HG03095 (cell line): ENCODE data around the gene FAM120C.

Experiments
- ATAC-seq: cut with Tn5 transposase; IDR thresholded peaks from one replicate; pipeline ENCODE4 v1.9.1; 2021; ENCODE audit warnings: moderate library complexity; ENCODE audit not compliant: unreplicated experiment

FAM120C gene

GRCh38 chrX:54171527-54172250, 11.4 kb downstream of the FAM120C start:
- ATAC-seq, result no peak

GRCh38 chrX:54171091-54171490, 12.0 kb downstream of the FAM120C start:
- ATAC-seq, result no peak

GRCh38 chrX:54166915-54167314, 16.1 kb downstream of the FAM120C start:
- ATAC-seq, result no peak

DNA sequence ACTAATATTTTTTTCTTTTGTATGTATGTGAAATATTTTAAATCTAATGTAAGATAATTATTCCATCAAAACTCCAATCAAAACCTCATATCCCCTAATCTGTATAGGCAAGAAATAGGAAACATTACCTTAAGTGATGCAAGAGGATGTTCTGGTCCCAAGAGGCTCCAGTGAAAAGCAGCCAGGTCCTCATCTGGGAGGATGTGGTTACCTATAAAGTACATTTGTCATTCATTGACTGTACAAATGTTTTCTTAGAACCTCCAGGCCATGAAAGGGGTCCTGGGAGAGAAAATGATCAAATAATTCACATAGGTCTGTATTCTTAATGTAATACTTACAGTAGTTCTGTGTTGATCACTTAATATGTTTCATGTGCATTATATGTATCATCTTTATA, 25.5 kb downstream of the FAM120C start:
- ATAC-seq, result no peak

DNA sequence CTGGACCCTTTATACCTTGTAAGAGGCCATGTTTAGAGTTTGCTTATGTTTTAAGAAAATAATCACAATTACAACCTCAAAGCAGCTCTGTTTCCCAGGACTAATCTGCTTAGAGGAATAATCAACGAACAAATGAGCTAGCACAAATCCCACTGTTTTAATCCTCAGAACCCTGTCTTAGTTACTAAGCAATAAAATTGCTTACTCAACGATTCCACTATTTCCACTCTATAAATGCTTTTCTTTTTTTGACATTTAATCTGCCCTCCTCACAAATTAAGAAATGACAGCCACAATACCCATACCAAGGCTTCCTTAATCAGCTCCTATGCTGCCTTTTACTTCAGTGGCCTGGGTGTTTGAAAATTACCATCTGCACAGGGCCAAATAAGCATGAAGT, 48.8 kb downstream of the FAM120C start:
- ATAC-seq, result no peak

DNA sequence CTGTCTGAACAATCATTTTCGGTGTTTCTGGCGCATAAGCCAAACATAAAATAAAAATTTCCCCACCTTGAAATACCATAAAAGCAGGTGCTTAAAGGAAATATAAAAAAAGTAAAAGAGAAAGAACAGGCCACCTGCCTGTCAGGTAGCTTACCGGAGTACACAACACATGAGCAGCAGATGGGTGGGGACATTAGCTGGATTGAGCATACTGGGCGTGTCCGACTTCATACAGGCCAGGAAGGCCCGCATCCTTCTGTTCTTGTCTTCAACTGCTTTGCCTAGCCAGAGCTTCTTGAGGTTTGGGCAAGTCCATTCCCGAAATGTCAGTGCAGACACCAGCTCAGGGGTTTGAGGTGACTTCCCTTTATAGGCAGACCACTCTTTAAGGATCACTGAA, 66.7 kb downstream of the FAM120C start:
- ATAC-seq, result no peak

GRCh38 chrX:54093571-54093970, 89.5 kb downstream of the FAM120C start:
- ATAC-seq, result no peak

DNA sequence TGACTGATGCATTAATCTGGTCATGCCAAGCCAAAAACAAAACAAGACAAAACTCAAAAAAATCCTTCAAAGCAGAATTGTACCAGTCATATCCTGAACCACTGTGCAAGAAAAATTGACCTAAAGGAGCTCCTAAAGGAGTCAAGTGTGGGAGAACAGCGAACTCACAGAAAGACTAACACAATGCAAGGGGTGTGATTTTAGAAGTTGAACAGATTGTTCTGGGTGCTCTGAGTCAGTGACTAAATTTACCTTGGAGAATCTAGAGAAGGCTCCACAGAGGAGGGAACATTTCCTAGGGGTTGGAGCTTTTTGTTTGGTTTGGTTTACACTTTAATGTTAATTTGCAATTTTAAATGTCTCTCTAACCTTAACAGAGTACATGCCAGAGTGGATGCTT, 89.9 kb downstream of the FAM120C start:
- ATAC-seq, result no peak

- no peak for ATAC-seq
Observed at GRCh38 chrX:54090880-54091279, 92.2 kb downstream of the FAM120C start.

GRCh38 chrX:54089191-54089590, 93.9 kb downstream of the FAM120C start:
- no peak for ATAC-seq

DNA sequence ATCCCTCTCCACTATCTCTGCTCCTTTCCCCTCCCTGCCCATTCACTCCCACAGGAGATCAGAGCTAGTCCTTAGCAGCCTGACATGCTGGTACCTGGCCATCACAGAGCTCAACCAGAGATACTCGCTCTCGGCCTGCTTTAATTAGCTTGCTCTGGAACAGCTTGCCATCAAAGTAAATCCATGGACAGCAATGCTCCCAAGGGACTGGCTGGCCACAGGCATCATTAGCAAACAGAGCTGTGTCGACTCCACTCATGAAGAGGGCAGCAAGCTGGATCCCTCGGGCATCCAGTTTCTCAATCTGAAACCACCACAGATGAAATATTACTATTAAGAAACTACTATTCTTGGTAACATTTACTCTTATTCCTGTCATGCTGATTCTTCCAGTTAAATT, 95.4 kb downstream of the FAM120C start:
- no peak for ATAC-seq

DNA sequence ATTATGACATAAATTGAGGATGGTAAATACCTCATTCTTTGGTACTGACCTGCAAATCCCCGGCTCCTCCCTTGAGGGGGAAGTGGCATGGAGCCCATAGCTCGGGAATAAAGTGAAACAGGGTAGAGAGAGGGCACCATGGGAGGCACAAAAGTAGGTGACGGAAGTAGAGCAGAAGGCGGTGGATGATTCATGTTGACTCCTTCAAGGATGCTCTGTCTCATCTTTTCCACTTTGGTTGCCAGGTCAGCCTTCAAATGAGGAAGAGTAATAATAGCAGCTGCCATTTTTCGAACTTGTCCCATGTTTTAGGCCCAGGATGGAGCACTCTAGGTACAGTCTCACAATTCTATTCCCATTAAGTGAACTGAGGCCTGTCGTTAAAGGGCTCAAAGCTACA, 97.4 kb downstream of the FAM120C start:
- ATAC-seq, result no peak

DNA sequence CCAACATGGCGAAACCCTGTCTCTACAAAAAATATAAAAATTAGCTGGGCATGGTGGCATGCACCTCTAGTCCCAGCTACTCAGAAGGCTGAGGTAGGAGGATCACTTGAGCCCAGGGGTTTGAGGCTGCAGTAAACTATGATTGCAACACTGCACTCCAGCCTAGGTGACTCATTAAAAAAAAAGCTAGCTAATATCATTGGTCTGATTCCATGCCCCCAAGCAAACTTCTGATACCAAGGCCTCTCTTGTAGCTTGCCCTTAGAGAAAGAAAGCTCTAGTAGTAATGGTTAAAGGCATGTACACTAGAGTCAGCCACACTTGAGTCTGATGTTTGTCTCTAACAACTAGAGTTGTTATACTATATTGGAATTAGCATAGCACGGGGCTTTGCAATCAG, 106.2 kb downstream of the FAM120C start:
- no peak for ATAC-seq

GRCh38 chrX:54074826-54075225, 108.2 kb downstream of the FAM120C start:
- no peak for ATAC-seq

DNA sequence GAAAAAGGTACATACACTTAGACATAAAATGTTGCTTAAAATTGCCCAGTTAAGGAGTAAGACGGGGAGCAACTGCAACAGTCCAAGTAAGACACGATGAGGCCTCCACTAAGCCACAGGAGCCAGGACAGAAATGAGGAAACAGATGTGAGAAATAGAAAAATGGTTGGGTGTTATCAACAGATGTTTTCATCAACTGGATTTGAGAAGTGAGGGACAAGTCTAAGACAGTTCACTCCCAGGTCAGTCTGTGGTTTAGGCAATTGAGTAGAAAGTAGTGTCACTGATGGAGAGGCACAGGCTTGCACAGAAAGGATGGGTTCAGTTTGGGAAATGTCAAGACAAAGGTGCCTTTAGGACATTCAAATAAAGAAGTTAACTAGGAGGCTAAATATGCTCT, 115.3 kb downstream of the FAM120C start:
- ATAC-seq, result no peak

DNA sequence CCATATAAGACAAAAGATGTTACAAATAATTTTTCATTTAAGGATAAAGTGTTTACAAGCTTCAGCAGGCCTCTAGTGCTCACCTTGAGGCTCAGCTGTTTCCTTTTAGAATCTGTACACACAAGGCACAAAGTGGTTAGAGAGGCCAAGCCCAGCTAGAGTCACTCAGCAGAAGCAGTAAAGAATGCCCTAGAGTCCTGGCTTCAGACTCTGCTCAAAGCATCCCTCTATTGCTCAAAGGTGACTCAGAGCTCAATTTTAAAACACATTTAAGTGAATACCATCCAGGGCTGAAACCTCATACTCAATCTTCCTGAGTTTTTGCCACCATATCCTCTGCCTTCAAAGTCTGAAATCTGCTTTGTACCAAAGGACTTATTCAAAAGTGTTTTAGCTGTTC, 116.2 kb downstream of the FAM120C start:
- no peak for ATAC-seq

- ATAC-seq, result no peak
Observed at GRCh38 chrX:54064564-54064963, 118.5 kb downstream of the FAM120C start.

GRCh38 chrX:54063361-54063760, 119.7 kb downstream of the FAM120C start:
- no peak for ATAC-seq

DNA sequence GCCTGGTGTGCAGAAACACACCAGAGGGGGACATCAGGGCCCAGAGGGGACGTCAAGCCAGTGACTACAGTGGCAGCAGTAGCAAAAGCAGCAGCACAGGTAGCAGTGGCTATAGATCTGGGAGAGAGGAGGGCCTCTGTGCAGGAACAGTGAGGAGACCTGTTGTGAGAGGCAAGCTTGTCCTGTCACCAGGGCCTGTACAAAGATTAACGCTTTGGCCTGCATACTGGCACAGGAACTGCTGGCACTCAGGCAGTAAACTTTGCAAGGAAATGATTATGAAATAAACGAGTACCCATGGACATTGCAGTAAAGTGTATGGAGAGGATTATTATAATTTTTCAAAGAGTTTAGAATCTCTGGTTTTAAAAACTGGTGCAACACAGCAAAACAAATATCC, 133.3 kb downstream of the FAM120C start:
- ATAC-seq, result no peak

DNA sequence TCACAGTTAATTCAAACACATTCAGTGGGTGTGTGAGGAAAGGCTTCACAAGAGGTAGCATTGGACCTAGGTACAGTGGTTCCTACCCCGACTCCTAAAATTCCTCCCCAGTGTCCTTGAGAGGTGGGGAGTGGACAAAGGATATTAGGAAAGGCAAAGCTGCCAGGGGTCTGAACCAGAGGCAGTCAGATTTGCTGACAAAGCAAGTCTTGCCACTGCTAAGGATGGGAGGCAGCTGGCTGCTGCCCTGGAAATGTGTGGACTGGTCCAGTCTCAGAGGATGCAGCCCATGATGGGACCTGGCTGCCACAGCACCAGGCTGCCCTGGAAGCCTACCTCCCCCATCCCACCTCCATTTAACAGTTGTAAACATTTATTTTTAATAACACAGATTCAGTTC, 134.6 kb downstream of the FAM120C start:
- ATAC-seq, result no peak

DNA sequence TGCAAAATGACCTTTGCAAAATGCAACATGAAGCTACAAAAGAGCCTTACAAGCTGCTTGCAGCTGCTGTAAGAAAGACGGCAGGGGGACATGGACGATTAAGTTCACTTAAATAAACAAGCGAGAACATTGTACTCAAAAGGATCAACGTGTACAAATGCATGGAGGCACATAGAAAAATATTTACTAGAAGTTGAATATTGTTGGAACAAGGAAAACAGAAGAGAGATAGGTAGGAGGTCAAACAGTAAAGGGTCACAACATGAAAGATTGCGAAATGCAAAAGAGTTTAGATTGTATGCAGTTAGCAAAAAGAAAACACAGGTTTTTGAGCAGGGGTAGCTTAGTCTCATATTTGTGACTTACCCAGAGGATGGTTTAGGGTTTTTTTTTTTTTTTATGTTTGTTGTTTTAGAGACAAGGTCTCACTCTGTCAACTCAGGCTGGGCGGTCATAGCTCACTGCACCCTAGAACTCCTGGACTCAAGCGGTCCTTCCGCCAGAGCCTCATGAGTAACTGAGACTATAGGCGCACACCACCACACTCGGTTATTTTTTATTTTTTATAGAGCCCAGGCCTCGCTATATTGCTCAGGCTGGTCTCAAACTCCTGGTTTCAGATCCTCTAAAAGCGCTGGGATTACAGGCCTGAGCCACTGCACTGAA, 137.4 kb downstream of the FAM120C start:
- ATAC-seq, result no peak

DNA sequence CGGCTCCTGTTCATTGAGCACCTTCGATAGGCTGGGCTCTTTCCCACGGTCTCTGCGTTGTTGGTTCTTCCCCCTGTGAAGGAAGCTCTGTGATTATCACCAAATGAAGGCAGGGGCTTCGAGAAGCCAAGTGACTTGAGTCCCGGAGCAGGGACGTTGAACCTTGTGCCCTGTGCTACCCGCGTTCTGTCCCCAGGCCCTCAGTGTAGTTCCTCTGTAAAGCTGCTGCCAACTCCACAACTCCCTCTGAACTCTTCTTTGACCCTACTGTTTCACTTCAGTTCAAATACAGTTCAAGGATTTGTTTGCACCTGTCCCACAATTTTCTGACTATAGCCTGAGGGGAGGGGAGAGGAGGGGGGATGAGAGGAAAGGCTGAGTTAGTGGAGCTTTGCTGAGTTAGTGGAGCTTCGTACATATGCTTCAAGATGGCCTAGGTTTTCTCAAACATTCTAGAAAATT, 138.1 kb downstream of the FAM120C start:
- no peak for ATAC-seq
